HG03457 (cell line): ENCODE results near the gene REPIN1.

Experiments used
- ATAC-seq: cut with Tn5 transposase; IDR thresholded peaks from one replicate; pipeline ENCODE4 v1.9.1; 2021; ENCODE audit warnings: moderate number of reproducible peaks; ENCODE audit not compliant: unreplicated experiment

REPIN1 gene

DNA sequence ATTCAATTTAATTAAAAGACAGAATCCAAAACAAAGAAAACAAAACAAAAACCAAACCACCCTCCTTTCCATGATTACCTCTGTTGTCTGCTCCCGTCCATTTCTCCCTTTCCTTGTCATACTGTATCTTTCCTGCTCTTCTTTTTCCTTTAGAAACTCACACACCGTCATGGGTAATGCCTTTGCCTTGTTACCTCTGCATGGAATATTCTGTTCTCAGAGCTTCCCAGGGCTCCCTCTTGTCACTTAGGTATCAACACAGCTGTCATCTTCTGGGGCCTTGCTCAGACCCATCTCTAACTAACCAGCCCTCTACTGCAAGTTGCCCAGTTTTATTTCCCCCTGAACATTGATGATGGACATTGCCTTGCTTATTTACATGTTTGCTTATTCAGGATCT is 51.6 kb downstream of the REPIN1 start:
- no peak for ATAC-seq

DNA sequence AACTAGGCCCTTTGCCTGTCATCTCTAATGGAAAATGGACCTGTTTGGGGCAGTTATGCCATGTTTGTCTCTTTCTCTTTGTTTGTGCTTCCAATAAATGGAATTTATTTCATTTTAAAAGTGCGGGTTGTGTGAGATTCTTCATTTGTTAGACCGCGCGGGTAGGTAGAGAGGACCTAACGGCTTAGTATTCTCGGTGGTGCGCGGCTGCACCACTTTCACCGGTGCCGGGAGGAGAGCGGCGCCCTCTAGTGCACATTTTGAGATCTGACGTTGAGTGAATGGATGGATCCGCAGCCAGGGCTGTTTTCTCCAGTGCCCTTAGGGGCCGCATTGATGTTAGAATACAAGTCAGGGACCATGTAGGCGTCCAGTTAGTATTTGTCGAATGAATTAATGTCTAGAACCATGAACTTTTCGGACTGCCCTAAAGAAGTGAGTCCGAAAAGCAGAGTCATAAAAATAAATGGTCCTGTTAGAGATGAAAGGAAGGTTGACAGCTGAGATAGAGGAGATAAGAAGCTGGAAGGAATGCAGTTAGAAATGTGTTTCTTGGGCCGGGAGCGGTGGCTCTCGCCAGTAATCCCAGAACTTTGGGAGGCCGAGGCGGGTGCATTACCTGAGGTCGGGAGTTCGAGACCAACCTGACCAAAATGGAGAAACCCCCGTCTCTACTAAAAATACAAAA is 52.5 kb downstream of the REPIN1 start:
- ATAC-seq: peak; percentile 83

DNA sequence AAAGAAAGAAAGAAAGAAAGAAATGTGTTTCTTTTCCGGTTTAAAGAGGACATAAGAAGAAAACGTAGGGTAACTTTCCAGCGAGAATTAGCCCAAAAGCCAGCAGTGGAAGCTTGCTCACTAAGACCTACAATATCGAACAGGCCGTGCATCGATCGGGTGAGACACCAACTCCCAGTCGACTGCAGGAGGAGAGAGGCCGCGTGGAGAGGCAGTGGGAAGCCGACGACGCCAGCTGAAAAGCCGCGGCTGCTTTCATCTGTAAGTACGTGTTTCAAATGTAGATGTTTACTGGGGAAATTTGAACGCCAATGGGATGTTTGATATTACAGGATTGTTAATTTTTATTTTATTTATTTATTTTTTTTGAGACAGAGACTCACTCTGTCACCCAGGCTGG is 53.2 kb downstream of the REPIN1 start:
- ATAC-seq: no peak
